ENCODE measurements around the gene OTOG. TPM values are rescaled to one million over a fixed set of nuclear protein-coding genes. Genes with fewer than 3 reads are reported as not detected.
A peak's percentile ranks its signal among the peaks of the same experiment; 100 is the strongest.

The OTOG gene
- total RNA-seq, 1 experiment from 2014 or later = not detected

DNA sequence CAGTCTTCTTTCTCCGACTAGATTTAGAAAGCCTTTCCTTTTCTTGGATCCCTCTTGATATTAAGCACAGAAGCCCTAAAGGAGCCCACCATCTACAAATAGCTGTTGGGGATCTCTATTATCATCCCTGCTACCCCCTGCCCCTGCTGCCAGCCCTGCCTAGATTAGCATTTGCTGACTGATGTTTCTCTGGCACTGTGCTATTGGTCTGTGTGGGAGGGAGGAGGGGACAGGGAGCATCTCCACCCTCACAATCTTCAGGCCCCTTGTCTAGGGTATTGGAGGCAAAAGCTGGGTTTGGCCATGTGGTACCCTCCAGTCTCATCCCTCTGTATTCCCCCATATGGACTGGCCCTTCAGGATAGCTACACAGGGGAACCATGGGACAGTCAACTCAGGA lies 9.0 kb upstream of the OTOG start:
- DNase-seq (ENCODE audit: low read depth) = no peak

DNA sequence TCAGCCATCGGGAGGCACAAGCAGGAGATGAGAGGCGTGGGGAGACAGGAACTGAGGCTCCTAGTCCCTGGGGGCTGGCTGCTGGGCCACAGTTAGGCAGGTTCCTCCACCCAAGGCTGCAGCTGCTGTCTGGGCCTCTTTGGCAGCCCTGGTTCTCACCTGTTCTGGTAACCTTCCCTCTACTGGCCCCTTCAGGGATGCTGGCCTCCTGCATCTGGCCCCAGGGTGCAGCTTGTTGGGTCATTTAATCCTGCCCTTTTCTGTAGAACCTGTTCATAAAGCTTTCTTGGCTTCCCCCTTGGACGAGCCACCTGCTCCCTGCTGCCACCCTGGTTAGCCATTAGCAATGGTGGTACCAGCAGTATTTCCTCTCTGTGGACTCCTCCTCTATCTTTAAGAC lies 8.3 kb upstream of the OTOG start:
- no peak for DNase-seq (ENCODE audit: low read depth)

DNA sequence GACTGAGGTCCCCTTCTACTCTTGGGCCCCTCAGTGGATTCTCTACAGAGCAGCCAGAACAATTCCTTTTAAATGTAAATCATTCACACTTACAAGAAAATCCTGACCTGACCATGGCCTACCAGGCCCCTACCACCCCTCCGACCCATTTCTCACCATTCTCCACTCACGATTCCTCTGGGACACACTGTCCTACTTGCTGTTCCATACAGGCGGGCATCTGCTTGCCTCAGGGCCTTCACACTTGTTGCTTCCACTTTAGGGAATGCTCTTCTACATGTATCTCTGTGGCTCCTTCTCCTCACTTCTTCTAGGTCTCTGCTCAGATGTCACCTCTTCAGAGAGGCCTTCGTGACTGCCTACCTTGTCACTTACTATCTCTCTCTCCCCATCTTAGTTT lies 6.3 kb upstream of the OTOG start:
- DNase-seq (ENCODE audit: low read depth) = no peak

GRCh38 chr11:17541330-17541885 lies 5.7 kb upstream of the OTOG start:
- no peak for DNase-seq (ENCODE audit: low read depth)

- no peak for DNase-seq (ENCODE audit: low read depth)
Observed at GRCh38 chr11:17542249-17542648, 4.8 kb upstream of the OTOG start.

DNA sequence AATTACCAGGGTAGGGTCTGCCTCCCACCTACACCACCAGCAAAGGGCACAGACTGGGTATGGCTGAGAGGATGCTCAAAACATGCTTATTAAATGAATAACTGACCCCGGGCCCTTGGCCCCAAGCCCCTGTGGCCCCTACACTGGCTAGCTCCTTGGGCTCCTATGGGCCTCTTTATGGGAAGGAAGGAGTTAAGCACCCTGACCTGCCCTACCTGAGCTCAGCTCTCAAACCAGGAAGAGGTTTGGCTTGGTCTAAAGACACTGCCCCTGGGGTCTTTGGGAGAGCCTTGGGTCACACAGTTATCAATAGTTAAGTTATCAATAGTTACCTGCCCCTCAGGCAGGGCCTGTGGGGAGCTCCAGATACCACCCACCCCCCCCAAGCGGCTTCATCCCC lies 4.0 kb upstream of the OTOG start:
- no peak for DNase-seq (ENCODE audit: low read depth)

DNA sequence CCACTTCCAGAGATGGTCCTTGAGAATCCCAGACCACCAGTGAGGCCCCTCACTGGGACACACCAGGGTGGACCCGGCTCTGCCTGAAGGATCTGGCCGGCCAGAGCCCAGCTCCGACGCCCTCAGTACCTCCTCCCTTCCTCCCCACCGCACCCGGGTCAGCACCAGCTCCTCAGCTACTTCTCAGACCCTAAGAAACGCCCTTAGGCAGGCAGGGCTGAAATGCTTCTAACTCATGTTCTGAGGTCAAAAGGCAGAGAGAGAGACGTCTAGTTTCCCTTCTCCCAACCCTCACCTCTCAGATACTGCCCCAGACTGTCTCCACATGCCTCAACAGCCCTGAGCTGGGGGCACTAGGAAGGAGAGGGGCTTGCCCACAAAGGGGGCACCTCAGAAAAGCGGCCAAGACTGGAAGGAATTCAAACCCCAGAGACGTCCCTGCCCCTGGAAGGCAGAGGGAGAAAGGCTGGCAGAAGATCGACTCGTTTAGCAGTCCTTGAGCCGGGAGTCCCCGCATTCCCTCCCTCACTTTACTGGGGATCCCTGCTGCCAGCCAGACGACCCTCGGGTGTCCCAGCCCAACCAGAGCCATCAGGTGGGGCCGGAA lies 3.4 kb upstream of the OTOG start:
- DNase-seq (ENCODE audit: low read depth) = no peak

DNA sequence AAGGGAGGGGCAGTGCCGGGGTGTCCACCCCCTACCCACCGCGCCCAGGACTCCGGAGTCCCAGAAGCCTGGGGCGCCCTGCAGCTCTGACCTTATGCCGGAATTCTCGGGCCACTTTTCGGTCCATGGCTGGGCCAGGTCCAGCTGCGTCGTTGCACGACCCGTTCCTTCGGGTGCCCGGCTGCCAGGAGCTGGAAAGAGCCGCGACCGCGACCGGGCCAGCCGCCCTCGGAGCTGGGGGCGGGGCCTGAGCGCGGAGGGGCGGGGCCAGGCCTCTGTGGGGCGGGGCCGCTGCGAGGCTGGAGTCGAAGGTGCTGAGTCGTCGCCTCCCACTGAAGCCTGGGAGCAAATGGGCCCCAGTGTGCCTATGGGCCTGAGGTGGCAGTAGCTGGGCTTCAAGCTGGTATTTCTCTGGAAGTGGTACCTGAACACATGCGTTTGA lies 2.9 kb upstream of the OTOG start, which contains the start of gene USH1C:
Gene USH1C, minus strand, starts transcription at position 236 of the 442 bp plus-strand sequence. Its CDS starts 109 bp downstream, at position 127.
- DNase-seq (ENCODE audit: low read depth) = no peak

- no peak for DNase-seq (ENCODE audit: low read depth)
Observed at GRCh38 chr11:17546240-17546639, 819 bp upstream of the OTOG start.

GRCh38 chr11:17547932-17548331 lies 873 bp downstream of the OTOG start:
- no peak for DNase-seq (ENCODE audit: low read depth)

- DNase-seq (ENCODE audit: low read depth) = no peak
Observed at GRCh38 chr11:17548444-17548843, 1.4 kb downstream of the OTOG start.

- peak; percentile 13 for DNase-seq (ENCODE audit: low read depth)
Observed at GRCh38 chr11:17550450-17551346, 3.6 kb downstream of the OTOG start.

DNA sequence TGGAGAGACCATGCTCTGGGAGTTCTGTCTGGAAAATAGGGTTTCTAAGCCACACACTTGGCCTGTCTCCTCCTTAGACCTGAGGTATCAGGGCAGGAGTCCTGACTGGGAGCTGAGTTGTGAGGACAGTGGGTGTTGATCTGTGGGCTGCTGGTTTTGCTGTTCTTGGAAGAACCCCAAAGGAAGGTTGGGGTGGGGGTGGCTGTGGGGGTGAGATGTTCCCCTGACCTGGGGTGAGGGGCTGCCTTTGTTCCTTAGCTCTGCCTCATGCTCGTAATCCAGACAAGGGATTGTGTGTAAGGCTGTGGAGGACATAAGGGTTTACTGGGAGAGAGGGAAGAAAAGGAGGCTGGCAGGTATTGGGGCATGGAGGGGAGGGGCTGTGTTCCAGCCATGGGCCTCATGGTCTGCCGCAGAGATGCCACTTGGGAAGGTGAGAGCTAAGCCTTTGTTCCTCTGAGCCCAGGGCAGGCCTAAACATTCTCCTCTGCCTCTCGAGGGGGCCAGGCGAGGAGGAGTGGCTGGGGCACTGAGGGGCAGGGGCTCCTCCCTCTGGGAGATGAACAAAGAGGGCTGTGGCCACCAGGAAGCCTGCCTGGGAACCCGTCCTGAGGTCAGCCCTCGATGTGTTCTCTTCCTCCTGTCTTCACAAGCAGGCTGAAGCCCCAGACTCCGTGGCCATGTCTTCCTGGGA lies 4.4 kb downstream of the OTOG start:
- no peak for DNase-seq (ENCODE audit: low read depth)

DNA sequence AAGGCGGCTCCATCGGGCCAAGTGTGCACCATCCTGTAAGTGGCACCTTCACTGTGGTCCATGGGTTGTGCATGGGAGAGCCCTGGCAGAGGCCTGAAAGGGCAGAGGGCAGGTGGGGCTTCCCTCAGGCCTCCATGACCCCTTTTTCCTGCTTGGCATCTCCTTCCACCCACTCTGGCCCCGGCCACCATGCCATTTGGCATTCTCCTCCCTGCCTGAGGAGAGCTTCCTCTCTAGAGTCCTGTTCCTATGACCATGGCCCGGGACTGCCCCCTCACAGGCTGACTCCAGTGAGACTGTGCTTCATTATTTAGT lies 4.9 kb downstream of the OTOG start:
- DNase-seq (ENCODE audit: low read depth) = no peak

- no peak for DNase-seq (ENCODE audit: low read depth)
Observed at GRCh38 chr11:17552392-17553248, 5.6 kb downstream of the OTOG start.

- no peak for DNase-seq (ENCODE audit: low read depth)
Observed at GRCh38 chr11:17553249-17553546, 6.1 kb downstream of the OTOG start.

DNA sequence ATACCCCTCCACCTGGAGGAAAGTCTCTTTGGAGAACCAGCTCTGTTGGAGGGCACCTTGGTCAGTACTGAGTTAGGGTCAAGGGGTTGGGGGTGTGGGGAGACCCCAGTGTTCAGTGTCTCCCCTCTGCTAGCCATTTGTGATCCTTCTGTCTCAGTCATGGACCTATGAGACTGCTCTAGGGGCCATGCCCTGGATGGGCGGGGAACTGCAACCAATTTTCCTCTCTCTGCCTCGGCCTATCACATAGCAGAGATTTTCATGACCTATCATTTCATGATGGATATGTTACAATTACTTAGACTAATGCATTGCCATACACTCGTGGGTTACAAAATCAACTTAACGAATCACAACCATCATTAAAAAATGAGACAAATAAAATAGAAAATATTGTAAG lies 7.4 kb downstream of the OTOG start:
- DNase-seq (ENCODE audit: low read depth) = no peak

- DNase-seq (ENCODE audit: low read depth) = no peak
Observed at GRCh38 chr11:17556999-17557398, 9.9 kb downstream of the OTOG start.

- DNase-seq (ENCODE audit: low read depth) = no peak
Observed at GRCh38 chr11:17558025-17558780, 11.1 kb downstream of the OTOG start.

- no peak for DNase-seq (ENCODE audit: low read depth)
Observed at GRCh38 chr11:17558916-17559315, 11.9 kb downstream of the OTOG start.
